Hematopoietic multipotent progenitor cell treated with erythropoietin and hydrocortisone succinate and interleukin-3 and kit ligand, for 8 days (in vitro differentiated cells): ENCODE results near the gene CPAMD8.

Experiments used
- DNase-seq: peaks from one replicate; pipeline ENCODE4 v3.0.0-alpha.2; 2015

CPAMD8 gene

DNA sequence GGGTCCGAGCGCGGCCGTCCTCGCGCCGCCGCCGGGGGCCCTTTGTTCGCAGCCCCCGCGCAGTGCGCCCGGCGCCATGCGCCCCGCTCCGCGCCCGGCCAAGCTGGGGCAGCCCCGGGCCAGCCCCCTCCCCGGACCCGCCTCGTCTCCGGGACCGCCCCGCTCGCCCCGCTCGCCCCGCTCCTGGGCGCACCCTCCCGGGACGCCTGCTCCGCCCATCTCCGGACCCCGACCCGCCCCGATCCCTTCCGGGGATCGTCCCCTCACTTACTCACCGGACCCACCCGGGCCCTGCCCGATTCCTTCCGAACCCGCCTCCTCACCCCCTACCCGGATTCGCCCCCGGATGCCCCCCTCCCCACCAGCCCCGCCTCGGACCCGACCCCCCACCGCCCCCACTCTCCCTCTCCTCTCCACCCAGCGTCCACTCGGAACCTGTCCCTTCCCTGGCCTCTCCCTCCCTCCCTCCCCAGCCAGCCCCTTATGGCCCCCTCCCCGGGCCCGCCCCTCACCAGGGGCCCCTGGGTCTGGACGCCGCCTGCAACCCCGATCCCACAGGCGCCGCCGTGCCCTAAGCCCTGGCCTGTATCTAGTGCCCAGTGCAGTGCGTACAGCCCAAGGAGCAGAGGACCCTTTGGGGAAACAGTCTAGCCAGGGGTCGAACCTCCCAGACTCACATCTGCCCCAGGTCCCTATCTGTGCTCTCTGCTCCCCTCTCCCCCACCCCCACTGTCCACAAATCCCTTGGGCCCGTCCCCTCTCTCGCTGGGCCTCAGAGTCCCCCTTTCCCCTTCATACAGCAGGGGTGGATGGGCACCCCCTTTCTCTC, at the start of gene CPAMD8:
TSS of gene CPAMD8 (minus strand) at position 105 of the 829 bp plus-strand sequence. CDS start 168 bp downstream, outside the sequence.
- DNase-seq, result no peak

GRCh38 chr19:17075864-17076542, 49.4 kb upstream of the CPAMD8 start:
- DNase-seq, result peak; percentile 29

- peak; percentile 98 for DNase-seq
These were observed 48.6 kb upstream of the CPAMD8 start, which contains the start of the genes HAUS8 and MYO9B for GRCh38 chr19:17075035-17075863. HAUS8 (minus strand) TSS chr19:17075452; CDS start chr19:17075422, 30 bp downstream. MYO9B (plus strand) TSS chr19:17075777; CDS start chr19:17101718, 25,941 bp downstream.

DNA sequence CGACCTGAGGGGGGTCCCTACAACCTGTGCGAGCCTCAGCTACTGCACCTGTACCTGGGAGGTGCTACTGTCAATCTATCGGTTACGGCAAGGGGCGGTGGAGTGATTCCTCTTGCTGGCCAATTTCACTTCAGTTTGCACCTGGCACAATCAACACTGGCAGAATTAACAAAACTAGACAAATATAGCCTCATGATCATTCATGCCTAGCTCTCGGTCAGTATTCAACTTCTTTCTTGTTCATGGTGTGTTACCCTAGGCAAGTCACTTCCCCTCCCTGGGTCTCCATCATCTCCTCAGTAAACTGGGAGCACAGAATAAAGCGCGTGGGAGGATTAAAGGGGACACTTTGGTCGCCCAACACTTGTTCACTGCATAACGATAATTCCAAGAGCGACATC, 48.0 kb upstream of the CPAMD8 start:
- DNase-seq, result no peak

- peak; percentile 54 for DNase-seq
These were observed 47.4 kb upstream of the CPAMD8 start for GRCh38 chr19:17073869-17074633.

DNA sequence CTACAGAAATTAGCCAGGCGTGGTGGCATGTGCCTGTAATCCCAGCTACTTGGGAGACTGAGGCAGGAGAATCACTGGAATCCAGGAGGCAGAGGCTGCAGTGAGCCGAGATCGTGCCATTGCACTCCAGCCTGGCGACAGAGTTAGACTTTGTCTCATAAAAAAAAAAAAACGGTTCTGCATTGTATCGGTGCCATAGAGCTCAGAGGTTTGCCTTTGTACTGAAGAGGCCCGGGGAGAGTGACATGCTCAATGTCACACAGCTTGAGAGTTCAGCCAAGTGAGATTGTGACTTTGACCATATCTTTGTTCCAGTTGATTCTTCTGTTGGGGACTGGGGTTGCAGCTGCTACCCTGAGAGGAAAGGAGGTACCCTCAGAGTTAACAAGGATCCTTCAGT, 44.3 kb upstream of the CPAMD8 start:
- no peak for DNase-seq

- no peak for DNase-seq
These were observed 43.8 kb upstream of the CPAMD8 start for GRCh38 chr19:17070421-17070820.

DNA sequence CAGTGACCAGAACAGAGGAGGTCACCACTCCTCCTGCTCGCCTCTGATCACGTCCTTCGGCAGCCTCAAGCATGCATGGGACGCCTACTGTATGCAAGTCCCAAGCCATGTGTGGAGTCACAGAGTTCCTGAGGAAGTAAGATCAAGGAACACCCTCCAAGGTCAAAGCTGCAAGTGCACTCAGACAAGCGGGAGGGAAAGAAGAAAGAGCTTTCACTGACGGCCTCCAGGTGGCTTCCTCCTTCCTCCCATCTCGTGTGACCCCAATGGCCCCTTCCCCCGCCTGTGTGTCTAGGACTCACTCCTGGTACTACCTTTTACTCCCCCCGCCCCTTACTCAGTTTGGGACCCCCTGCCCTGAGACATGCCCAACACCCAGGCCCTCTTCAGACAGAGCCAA, 42.6 kb upstream of the CPAMD8 start:
- no peak for DNase-seq

- no peak for DNase-seq
These were observed 36.8 kb upstream of the CPAMD8 start for GRCh38 chr19:17063428-17063827.

GRCh38 chr19:17061691-17062090, 35.1 kb upstream of the CPAMD8 start:
- DNase-seq, result no peak

DNA sequence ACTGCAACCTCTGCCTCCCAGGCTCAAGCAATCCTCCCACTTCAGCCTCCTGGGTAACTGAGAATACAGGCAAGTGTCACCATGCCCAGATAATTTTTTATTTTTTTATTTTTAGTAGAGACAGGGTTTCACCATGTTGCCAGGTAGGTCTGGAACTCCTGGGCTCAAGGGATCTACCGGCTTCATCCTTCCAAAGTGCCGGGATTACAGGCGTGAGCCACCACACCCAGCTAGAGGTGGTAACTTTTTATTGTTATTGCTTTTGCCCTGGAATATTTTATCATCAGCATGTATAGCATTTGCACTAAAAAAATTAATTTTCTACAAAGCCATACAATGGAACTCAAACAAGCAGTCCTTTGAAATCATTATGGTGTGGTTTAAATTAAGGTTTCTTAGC, 34.6 kb upstream of the CPAMD8 start:
- DNase-seq, result no peak

- DNase-seq, result no peak
These were observed 34.2 kb upstream of the CPAMD8 start for GRCh38 chr19:17060802-17061201.

DNA sequence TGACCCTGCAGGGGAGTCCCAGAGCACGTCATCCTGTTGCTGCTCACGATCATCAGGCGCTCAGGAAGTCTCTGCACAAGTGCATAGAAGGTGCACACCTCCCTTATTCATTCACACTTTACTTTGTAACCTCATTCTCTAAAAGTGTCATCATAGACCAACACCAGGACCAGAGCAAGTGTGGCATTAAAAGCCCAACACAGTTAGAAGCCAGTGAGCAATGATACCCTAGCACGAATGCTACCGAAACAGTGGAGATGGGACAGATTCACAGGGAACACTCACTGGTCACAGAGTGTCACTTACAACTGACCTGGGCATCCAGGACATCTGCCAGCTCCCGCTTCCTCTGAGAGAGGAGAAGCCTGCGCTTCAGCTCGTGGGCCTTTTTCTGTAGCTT, 31.6 kb upstream of the CPAMD8 start:
- no peak for DNase-seq

DNA sequence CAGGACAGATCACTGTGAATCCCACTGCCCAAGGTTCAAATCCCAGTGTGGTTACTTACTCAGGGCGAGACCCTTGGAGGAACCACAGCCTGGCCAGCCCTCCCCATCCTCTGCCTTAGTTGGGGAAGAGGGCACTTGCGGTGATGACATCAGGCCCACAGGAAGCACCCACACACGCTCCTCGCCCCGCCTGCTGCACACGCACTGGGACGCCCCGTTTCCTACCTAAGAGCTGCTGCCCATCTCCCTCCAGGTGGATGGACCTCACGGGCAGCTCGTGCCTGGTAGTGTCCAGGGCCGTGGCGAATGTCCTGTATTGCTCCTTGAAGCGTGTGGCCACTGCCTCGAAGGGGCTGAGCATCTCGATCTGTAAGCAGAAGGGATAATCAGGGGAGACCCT, 29.0 kb upstream of the CPAMD8 start:
- no peak for DNase-seq

- no peak for DNase-seq
These were observed 28.1 kb upstream of the CPAMD8 start for GRCh38 chr19:17054746-17055145.

DNA sequence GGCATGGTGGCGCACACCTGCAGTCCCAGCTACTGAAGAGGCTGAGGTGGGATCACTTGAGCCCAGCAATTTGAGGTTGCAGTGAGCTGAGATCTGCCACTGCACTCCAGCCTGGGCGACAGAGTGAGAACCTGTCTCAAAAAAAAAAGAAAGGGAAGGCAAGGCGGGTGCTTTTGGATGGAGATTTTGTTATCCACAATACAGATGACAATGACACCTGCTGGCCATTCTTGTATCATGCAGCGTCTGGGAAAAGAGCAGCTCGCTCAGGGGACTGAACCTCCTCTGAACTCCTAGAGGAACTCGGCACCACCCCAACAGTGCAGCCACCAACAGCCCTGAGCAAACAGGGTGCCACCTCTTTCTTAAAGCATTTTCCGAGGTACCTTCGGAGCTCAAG, 25.8 kb upstream of the CPAMD8 start:
- peak; percentile 47 for DNase-seq

DNA sequence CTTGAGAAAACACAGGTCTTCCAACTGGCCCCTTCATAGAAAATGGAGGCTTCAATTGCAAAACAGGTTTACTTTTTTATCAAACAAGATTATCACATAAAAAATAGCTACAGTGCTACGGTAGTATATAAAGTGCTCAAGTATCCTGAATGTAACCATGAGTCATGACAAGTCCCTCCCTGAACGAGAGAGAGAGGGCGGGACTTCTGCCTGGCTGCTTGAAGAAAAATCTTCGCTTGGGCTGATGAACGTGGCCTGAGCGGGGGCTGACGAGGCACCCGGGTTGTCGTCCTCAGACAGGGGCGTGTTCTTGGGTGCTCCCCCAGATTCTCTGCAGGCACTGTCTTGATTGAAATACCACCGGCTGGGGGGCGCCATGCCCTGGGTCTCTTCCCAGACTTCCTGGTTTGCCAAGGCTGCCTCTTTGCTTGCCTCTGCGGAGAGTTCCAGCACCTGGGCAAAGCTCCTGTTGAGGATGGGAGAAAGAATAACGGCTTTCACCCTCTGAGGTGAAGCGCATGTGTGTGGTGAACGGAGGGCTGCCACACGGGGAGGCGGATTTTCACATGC, 23.2 kb upstream of the CPAMD8 start:
- no peak for DNase-seq

DNA sequence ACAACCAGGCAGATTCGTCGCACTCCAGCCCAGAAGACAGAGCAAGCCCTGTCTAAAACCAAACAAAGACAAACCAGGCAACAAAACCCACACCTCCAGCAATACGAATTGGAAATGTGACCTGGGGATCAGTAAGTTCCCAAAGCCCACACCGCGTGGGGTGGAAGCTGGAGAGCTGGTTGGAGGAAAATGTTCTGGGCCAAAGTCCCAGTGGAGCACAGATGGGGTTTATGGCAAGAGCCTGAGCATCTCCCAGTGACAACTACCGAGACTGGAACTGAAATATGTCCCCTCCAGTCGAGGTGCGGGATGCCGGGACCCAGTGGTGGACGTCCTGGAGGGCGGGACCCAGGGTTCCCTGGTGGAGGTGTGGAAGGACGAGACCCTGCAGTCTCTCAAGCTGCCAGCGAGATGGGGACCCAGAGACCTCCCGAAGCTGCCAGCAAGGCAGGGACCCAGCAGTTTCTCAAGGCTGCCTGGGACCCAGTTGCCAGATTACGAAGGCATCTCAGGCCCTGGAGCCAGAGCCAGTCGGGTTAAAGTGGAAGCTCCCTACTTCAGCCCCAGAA, 22.4 kb upstream of the CPAMD8 start:
- DNase-seq, result no peak

- no peak for DNase-seq
These were observed 19.4 kb upstream of the CPAMD8 start for GRCh38 chr19:17045907-17046502.

DNA sequence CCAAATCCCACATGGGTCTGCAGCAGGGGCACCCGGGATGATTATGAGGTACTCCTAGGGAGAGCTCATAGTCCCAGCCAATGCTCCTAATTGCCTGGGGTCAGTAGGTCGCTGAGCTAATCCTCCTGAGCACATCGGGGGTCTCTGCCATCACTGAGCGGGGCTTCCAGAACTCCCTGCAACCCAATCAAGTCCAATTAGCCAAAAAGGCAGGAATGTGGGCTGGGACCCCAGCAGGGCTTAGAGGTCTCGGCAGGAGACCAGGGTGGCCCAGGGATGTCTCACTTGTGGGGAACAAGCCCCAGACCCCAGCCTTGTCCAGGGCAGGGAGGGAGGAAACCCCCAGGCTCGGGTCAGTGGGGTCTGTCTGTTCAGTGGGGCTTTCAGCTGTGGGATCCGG, 17.1 kb upstream of the CPAMD8 start:
- DNase-seq, result no peak

- no peak for DNase-seq
These were observed 15.4 kb upstream of the CPAMD8 start for GRCh38 chr19:17041976-17042375.
